Prostate gland (tissue), 2 donors: ENCODE results near the gene KDM4C.

Experiments
- CTCF ChIP-seq, 4 experiments: fragments of 200-600 bp in 2 of 4; fragments of 450-650 bp in 2 of 4; sonication (generic) in 2 of 4; IDR thresholded peaks; 1 replicate in 3 of 4; 2 replicates in 1 of 4; pipeline ENCODE4 v1.5.1; 2016 to 2019; ENCODE audit warnings: antibody characterized with exemption in 4 of 4, mild to moderate bottlenecking in 2 of 4, moderate library complexity in 2 of 4
- POLR2A ChIP-seq: fragments of 450-650 bp; IDR thresholded peaks from one replicate; pipeline ENCODE4 v1.6.1; 2016; ENCODE audit warnings: antibody characterized with exemption, mild to moderate bottlenecking

DNA sequence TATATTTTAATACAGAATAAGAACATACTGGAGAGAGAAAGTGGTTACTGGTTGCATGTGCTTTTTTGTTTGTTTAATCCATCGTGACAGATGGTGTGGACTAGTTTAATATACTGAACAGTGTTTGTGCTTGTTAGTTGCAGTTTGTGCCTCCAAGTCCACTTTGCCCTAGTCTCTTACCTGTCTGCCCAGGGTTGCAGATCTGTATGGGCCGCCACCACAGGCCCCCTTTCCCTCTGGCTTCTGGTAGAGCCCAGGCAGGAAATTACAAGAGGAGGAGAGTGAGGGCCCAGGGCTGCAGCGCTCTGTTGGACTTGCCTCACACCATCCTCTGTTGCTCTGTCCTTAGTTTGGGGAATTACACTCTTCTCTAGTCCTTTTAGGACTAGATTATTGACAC lies 166.4 kb downstream of the KDM4C start:
- TF ChIP-seq POLR2A (no peak), CTCF (IDR thresholded peaks at IDR 0.05) (no peak)
